ENCODE data around the gene FGF23.

- TF ChIP-seq CTCF (IDR thresholded peaks at IDR 0.05) = no peak
- no peak for TF ChIP-seq EZH2 (IDR thresholded peaks at IDR 0.05; ENCODE audit: borderline replicate concordance, insufficient read depth, low read depth, low read length, poor library complexity, severe bottlenecking)
Measured at GRCh38 chr12:4423528-4424195, 44.1 kb upstream of the FGF23 start.

Data from B cell (primary cell).